GM12875 (cell line): ENCODE results near the gene BSG.

Source experiments
- H3K4me3 ChIP-seq: one replicate; pipeline ENCODE4 v1.5.1; 2011; ENCODE audit warnings: low read depth, low read length, control low read depth
- TF ChIP-seq, protein P1 (sequence below): IDR thresholded peaks from 2 replicates; pipeline ENCODE4 v1.5.1; 2011; ENCODE audit warnings: low read depth, mild to moderate bottlenecking, control low read depth, inconsistent platforms, low read length, moderate library complexity, borderline replicate concordance; ENCODE audit not compliant: insufficient read depth

BSG gene

DNA sequence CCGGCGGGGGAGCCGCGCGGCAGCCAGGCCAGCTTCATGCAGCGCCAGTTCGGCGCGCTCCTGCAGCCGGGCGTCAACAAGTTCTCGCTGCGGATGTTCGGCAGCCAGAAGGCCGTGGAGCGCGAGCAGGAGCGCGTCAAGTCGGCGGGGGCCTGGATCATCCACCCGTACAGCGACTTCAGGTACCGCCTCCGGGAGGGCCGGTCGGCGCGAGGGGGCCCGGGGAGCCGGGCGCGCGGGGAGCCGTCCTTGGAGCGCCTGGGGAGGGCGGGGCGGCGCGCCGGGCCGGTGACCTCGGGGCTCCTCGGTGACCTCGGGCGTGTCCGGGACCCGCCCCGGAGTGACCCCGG is 18.0 kb downstream of the BSG start:
- TF ChIP-seq, protein P1, sequence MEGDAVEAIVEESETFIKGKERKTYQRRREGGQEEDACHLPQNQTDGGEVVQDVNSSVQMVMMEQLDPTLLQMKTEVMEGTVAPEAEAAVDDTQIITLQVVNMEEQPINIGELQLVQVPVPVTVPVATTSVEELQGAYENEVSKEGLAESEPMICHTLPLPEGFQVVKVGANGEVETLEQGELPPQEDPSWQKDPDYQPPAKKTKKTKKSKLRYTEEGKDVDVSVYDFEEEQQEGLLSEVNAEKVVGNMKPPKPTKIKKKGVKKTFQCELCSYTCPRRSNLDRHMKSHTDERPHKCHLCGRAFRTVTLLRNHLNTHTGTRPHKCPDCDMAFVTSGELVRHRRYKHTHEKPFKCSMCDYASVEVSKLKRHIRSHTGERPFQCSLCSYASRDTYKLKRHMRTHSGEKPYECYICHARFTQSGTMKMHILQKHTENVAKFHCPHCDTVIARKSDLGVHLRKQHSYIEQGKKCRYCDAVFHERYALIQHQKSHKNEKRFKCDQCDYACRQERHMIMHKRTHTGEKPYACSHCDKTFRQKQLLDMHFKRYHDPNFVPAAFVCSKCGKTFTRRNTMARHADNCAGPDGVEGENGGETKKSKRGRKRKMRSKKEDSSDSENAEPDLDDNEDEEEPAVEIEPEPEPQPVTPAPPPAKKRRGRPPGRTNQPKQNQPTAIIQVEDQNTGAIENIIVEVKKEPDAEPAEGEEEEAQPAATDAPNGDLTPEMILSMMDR: no peak
- no peak overlapping the region for H3K4me3 ChIP-seq

DNA sequence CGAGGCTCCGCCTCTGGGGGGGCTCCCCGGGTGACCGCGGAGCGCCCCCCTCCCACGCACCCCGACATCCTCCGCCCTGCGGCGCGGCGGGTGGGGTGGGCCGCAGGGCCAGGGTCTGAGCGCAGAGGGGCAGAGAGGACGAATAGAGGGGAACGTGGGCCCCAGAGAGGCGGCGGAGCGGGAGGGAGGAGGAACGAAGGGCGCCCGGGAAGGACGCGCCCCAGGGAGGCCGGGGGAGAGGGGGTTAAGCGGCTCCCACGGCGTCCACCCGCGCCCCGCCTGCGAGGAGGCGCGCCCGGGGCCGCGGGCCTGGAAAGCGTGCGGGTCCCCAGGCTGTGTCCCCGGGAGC is 18.3 kb downstream of the BSG start:
- no peak overlapping the region for H3K4me3 ChIP-seq
- TF ChIP-seq, protein P1: no peak

DNA sequence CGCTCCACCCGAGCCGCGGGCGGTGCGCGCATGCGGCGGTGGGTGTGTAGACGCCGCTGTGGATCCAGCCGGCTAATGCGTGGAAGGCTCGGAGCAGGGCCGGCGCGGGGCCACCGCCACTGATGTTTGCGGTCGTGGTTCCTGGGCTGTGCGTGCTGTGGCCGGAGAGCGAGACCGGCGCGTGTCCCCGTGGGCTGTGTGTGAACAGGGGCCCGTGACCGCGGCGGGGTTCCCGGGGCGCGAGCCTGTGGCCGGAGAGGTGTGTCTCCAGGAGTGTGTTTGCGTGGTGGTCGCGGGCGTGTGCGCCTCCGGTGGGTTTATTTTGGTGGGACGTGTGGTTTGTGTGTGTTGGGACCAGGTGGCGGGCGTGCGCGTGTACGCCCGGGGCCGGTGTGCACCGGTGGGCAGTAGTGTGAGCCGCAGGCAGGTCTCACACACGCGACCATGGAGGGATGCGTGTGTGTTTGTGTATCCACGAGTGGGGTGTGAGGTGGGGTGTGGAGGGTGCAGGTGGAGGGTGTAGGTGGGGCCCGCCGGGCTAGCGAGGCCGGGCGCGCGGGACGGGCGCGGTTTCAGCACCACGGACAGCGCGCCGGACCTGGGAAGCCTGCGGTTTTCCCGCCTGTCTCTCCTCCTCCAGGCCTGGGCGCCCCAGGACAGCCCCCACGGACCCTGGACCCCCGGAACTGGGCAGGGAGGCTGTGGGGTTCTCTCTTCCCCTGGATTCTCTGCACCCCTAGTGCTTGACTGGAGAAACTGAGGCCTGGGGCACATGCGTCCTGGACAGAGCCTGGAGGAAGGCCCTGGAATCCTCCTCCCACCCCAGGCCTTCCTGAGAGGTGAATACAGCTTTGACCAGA is 18.9 kb downstream of the BSG start:
- TF ChIP-seq, protein P1: no peak

DNA sequence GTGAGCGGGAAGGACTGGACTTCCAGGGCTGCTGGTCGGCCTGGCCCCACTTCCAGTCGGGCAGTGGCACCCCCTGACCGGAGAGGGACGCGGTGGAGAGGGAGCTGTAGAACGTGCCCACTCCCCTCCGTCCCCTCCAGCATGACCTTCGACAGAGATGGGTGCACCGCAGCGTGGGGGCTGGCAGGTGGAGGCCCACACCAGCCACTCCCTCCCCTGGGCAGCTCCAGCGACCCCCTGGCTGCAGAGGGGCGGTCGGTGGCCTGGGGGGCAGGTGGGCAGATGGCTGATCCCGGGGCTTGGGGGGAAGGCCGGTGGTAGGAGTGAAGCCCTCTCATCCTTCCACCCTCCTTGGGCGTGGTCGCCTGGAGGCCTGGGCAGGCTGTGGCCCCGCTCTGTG is 19.7 kb downstream of the BSG start:
- H3K4me3 ChIP-seq: no peak overlapping the region
- TF ChIP-seq, protein P1: no peak

More for the DNA sequence above, 18.9 kb downstream of the BSG start:
- no peak overlapping the region for H3K4me3 ChIP-seq

DNA sequence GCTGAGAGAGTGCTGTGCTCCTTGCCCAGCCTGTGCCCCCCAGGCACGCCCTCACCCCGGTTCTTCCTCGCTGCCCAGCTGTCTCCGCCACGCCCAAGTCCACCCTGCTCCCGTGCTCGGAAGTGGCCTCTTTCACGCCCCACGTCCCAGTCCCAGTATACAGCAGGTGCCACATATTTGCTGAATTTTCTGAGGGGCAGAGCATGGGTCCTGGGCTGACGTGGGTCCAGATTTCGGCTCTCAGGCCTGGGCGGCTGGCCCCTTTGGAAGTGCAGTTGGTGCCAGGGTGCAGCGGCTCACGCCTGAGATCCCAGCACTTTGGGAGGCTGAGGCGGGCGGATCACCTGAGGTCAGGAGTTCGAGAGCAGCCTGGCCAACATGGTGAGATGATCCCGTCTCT is 20.7 kb downstream of the BSG start:
- no peak overlapping the region for H3K4me3 ChIP-seq
- TF ChIP-seq, protein P1: no peak

DNA sequence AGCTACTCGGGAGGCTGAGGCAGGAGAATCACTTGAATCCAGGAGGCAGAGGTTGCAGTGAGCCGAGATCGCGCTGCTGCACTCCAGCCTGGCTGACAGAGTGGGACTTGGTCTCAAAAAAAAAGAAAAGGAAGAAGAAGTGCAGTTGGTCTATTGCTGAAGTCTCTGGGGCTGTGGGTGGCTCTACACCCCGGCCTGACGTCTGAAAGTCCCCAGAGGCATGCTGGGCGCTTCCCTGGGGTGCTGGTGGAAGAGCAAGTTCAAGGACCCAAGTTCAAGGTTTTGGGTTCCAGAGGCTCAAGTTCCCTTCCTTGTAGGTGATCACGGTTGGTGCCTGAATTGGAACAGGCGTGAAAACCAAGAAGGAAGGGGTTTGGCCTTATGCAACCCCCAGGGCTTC is 21.1 kb downstream of the BSG start:
- H3K4me3 ChIP-seq: no peak overlapping the region
- TF ChIP-seq, protein P1: no peak

DNA sequence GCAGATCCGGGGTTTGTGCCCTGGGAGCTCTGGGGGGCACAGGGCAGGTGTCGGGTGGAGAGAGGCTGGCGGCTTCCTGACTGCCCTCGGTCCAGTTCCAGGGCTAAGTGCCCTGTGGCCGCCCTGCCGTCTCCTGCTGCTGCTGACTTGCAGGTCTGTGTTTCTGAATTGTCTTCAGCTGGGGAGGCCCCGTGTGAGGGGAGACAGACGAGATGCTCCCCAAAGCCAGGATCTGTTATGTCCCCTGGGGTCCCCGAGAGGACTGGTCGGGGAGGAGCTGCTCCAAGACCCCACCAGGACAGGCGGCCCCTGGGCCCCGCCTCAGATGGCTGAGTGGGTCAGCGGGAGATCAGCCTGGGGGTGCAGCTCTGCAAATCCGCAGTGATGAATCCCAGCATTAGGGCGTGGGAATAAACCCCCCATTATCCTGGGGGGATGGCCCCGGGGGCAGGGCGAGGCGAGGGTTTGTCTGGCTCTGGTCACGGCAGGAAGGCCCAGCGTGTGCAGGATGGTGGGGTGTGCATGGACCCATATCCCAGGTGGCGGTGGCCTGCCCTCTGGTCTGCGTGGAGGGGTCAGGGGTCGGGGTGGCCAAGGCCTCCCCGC is 22.0 kb downstream of the BSG start:
- TF ChIP-seq, protein P1: no peak
- H3K4me3 ChIP-seq: no peak overlapping the region
